OCI-LY1 (cell line): Measurements from ENCODE around the gene UGT1A4.

Experiments used
- CTCF ChIP-seq: fragments of 200-600 bp; sonication (generic), shearing (Covaris generic); IDR thresholded peaks from 2 replicates; pipeline ENCODE4 v1.5.1; 2017; ENCODE audit warnings: mild to moderate bottlenecking, antibody characterized with exemption, low read length, moderate library complexity, mixed read lengths
- EZH2 ChIP-seq: fragments of 200-600 bp; sonication (generic), shearing (Covaris generic); IDR thresholded peaks from 2 replicates; pipeline ENCODE4 v1.8.0; 2017; ENCODE audit warnings: borderline replicate concordance, mixed run types, mild to moderate bottlenecking, antibody characterized with exemption, low read length, moderate library complexity, mixed read lengths

- TF ChIP-seq CTCF (no peak), EZH2 (no peak)
Observed at GRCh38 chr2:233822101-233822771, 103.7 kb downstream of the UGT1A4 start.
